H1 (cell line): ENCODE data around the gene FMNL2.

Source experiments
- BCL11A ChIP-seq, 2 experiments: IDR thresholded peaks; one replicate each; pipeline ENCODE4 v1.6.1; 2011; ENCODE audit warnings: low read depth in 2 of 2, low read length in 2 of 2, mild to moderate bottlenecking in 2 of 2
- CHD1 ChIP-seq: IDR thresholded peaks from 2 replicates; pipeline ENCODE4 v1.6.1; 2012; ENCODE audit warnings: low read depth, low read length, improper control_type of control experiment
- CTCF ChIP-seq, 3 experiments: IDR thresholded peaks; 1 replicate in 2 of 3; 2 replicates in 1 of 3; pipeline versions ENCODE4 v1.5.1 to v1.6.1; 2011; ENCODE audit warnings: low read length in 3 of 3, mild to moderate bottlenecking in 3 of 3, inconsistent platforms in 2 of 3, low read depth in 1 of 3, moderate library complexity in 1 of 3; ENCODE audit not compliant: insufficient read depth in 1 of 3; ENCODE audit errors: control extremely low read depth in 1 of 3
- USF2 ChIP-seq: IDR thresholded peaks from 2 replicates; pipeline ENCODE4 v1.6.1; 2011; ENCODE audit warnings: low read length, improper control_type of control experiment

GRCh38 chr2:152292991-152293390 is 42.0 kb upstream of the FMNL2 start:
- TF ChIP-seq CTCF (IDR thresholded peaks at IDR 0.05; ENCODE audit: control extremely low read depth in 1 of 3, insufficient read depth in 1 of 3, low read depth in 1 of 3, low read length in 3 of 3) (no peak), CHD1 (no peak), USF2 (no peak), BCL11A (IDR thresholded peaks at IDR 0.05; ENCODE audit: low read depth in 2 of 2, low read length in 2 of 2) (no peak)
